OCI-LY3 (cell line): ENCODE results near the gene ESR1.
"Not testable (repeated sequence)": the region's sequence is repeated elsewhere in the genome, so short reads cannot be mapped to it uniquely, and the experiment has no call there.

ENCODE experiments used
- H2AFZ ChIP-seq: fragments of 200-600, 300-600 bp; shearing (Covaris generic); 2 replicates; pipeline ENCODE4 v1.6.0; 2014; ENCODE audit warnings: antibody characterized with exemption, low read depth, low read length
- H3K27ac ChIP-seq: fragments of 200-600, 300-600 bp; sonication (generic); 2 replicates; pipeline ENCODE4 v1.5.1; 2014; ENCODE audit warnings: mild to moderate bottlenecking, low read length, moderate library complexity, mixed read lengths
- H3K27me3 ChIP-seq: fragments of 200-600, 300-600 bp; sonication (generic); 2 replicates; pipeline ENCODE4 v1.6.1; 2014; ENCODE audit warnings: low read depth, low read length, mixed read lengths
- H3K36me3 ChIP-seq: fragments of 200-600, 300-600 bp; sonication (generic); replicated peaks from 2 replicates; pipeline ENCODE3; 2014; ENCODE audit warnings: low read depth, low read length, mixed read lengths
- H3K4me1 ChIP-seq: fragments of 300-600, 200-600 bp; sonication (generic); 2 replicates; pipeline ENCODE4 v1.6.1; 2014; ENCODE audit warnings: low read length, mixed read lengths
- H3K4me2 ChIP-seq: fragments of 200-600, 300-600 bp; sonication (generic); 2 replicates; pipeline ENCODE4 v1.6.1; 2014; ENCODE audit warnings: low read length, mixed read lengths
- H3K4me3 ChIP-seq: fragments of 300-600, 200-600 bp; sonication (generic); 2 replicates; pipeline ENCODE4 v1.5.1; 2014; ENCODE audit warnings: antibody characterized with exemption, mild to moderate bottlenecking, low read length, moderate library complexity
- H3K79me2 ChIP-seq: fragments of 300-600, 200-600 bp; shearing (Covaris generic); 2 replicates; pipeline ENCODE4 v1.6.1; 2014; ENCODE audit warnings: mild to moderate bottlenecking, low read length, mixed read lengths
- H3K9ac ChIP-seq: fragments of 300-600, 200-600 bp; shearing (Covaris generic); 2 replicates; pipeline ENCODE4 v1.6.0; 2014; ENCODE audit warnings: mild to moderate bottlenecking, low read length, moderate library complexity
- H3K9me3 ChIP-seq: fragments of 200-600, 300-600 bp; shearing (Covaris generic); 2 replicates; pipeline ENCODE4 v1.6.1; 2014; ENCODE audit warnings: low read length, mixed read lengths; ENCODE audit not compliant: insufficient read depth
- H4K20me1 ChIP-seq: fragments of 200-600, 300-600 bp; sonication (generic); 2 replicates; pipeline ENCODE4 v1.6.1; 2016; ENCODE audit warnings: low read length, mixed read lengths; ENCODE audit not compliant: insufficient read depth
- EZH2phosphoT487 ChIP-seq: fragments of 200-600 bp; shearing (Covaris generic); IDR thresholded peaks from 2 replicates; pipeline ENCODE4 v1.6.1; 2018; ENCODE audit warnings: antibody characterized with exemption, mixed run types, low read depth
- TF ChIP-seq, protein P1 (sequence below): fragments of 200-600, 300-600 bp; sonication (generic); IDR thresholded peaks from 2 replicates; pipeline ENCODE4 v1.5.1; 2014; ENCODE audit warnings: antibody characterized with exemption, low read length, low read depth

ESR1 gene

DNA sequence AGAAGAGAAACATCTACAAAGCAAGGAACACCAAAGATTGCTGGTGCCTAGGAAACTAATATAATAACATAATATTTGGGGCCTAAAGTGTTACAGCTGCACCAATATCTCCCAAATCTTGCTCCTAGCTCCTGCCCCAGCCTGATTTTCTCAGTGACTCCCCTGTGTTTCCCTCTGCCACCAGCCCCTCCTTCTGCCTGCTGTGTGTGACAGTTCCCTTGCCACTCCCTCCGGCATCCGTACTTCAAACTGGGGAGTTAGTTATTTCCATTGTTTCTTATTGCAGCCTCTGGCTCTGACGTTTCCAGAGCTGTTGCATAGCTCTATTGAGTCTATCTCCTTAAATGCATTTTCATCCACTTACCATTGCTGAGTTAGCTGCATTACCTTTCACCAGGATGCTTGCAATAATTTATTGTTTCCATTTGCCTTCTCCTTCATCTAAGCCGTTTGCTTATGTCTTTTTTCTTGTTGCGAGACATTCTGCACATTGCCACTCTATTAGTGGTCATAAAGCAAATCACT, 43.1 kb downstream of the ESR1 start:
- H3K79me2 ChIP-seq: no peaks in the 10 kb centered on the region
- H3K27ac ChIP-seq: no peak overlapping the region
- H3K4me1 ChIP-seq: no peaks in the 10 kb centered on the region
- H3K4me2 ChIP-seq: no peak overlapping the region
- H2AFZ ChIP-seq: no peak overlapping the region
- no peak overlapping the region for H3K4me3 ChIP-seq
- no peaks in the 10 kb centered on the region for H3K9me3 ChIP-seq
- no peaks in the 10 kb centered on the region for H4K20me1 ChIP-seq
- no peaks in the 10 kb centered on the region for H3K36me3 ChIP-seq
- H3K9ac ChIP-seq: no peak overlapping the region
- H3K27me3 ChIP-seq: no peaks in the 10 kb centered on the region
- no peak for TF ChIP-seq EZH2phosphoT487
- TF ChIP-seq, protein P1, sequence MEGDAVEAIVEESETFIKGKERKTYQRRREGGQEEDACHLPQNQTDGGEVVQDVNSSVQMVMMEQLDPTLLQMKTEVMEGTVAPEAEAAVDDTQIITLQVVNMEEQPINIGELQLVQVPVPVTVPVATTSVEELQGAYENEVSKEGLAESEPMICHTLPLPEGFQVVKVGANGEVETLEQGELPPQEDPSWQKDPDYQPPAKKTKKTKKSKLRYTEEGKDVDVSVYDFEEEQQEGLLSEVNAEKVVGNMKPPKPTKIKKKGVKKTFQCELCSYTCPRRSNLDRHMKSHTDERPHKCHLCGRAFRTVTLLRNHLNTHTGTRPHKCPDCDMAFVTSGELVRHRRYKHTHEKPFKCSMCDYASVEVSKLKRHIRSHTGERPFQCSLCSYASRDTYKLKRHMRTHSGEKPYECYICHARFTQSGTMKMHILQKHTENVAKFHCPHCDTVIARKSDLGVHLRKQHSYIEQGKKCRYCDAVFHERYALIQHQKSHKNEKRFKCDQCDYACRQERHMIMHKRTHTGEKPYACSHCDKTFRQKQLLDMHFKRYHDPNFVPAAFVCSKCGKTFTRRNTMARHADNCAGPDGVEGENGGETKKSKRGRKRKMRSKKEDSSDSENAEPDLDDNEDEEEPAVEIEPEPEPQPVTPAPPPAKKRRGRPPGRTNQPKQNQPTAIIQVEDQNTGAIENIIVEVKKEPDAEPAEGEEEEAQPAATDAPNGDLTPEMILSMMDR: no peak

DNA sequence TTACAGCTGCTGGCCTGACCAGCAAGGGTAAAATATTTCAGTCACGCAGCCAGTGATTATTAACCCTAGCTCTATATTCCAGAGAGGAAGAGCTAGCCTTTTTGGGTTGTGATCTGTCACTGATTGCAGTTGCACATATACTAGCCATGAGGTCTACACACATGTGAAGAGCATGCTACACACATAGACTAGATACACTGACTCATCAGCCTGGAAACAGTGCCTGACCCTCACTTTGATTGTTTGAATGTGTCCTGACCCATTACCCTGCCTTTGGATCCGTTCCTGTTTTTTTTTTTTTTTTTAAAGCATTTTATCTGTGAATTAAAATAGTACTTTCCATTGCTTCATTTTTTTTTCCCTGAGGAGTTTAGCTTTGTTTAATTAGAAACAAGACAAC, 50.8 kb downstream of the ESR1 start:
- Histone ChIP-seq H3K36me3 (no peaks in the 10 kb centered on the region), H3K4me3 (no peak overlapping the region), H3K79me2 (no peaks in the 10 kb centered on the region), H3K4me2 (no peak overlapping the region), H4K20me1 (no peaks in the 10 kb centered on the region), H2AFZ (no peak overlapping the region), H3K27me3 (no peaks in the 10 kb centered on the region), H3K9me3 (no peaks in the 10 kb centered on the region), H3K27ac (no peak overlapping the region), H3K4me1 (no peaks in the 10 kb centered on the region), H3K9ac (no peak overlapping the region)
- TF ChIP-seq, protein P1: no peak
- TF ChIP-seq EZH2phosphoT487: no peak

DNA sequence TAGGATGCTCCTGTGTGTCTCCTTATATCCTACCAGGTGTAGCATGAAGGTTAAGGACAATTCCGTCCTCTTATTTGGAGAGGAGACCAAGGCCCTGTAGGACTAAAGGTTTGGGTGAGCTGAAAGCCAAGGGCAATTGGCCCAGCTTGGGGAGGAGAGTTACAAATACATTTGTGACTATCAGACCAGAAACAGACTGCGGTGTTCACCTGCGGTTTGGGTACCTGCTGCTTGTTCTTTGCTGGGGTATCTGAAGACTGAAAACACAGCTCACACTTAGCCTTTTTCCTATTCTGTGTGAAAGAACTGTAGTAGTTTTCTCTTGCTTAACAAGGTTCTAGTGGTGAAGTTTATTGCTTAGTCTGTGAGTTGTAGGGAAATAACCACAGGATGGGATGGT, 55.0 kb downstream of the ESR1 start:
- no peak overlapping the region for H3K9ac ChIP-seq
- H3K36me3 ChIP-seq: no peaks in the 10 kb centered on the region
- H3K9me3 ChIP-seq: no peaks in the 10 kb centered on the region
- H3K4me2 ChIP-seq: no peak overlapping the region
- no peaks in the 10 kb centered on the region for H3K79me2 ChIP-seq
- no peaks in the 10 kb centered on the region for H3K4me1 ChIP-seq
- H2AFZ ChIP-seq: no peak overlapping the region
- no peaks in the 10 kb centered on the region for H3K27me3 ChIP-seq
- no peak overlapping the region for H3K27ac ChIP-seq
- TF ChIP-seq, protein P1: no peak
- no peak for TF ChIP-seq EZH2phosphoT487
- no peak overlapping the region for H3K4me3 ChIP-seq
- H4K20me1 ChIP-seq: no peaks in the 10 kb centered on the region

DNA sequence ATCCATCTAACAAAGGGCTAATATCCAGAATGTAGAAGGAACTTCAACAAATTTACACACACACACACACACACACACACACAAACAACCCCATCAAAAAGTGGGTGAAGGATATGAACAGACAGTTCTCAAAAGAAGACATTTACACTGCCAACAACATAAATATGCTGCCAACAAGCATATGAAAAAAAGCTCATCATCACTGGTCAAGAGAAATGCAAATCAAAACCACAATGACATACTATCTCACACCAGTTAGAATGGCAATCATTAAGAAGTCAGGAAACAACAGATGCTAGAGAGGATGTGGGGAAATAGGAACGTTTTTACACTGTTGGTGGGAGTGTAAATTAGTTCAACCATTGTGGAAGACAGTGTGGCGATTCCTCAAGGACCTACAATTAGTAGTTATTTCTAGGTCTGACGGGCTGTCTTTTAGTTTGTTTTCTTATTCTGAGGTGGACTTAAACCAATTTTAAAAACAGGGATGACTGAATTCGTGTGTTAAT, 59.9 kb downstream of the ESR1 start:
- H3K4me1 ChIP-seq, H3K79me2 ChIP-seq, H3K9ac ChIP-seq, H3K27ac ChIP-seq, H3K27me3 ChIP-seq, H4K20me1 ChIP-seq, H2AFZ ChIP-seq, H3K4me3 ChIP-seq, H3K9me3 ChIP-seq, H3K36me3 ChIP-seq, H3K4me2 ChIP-seq: not testable (repeated sequence)

DNA sequence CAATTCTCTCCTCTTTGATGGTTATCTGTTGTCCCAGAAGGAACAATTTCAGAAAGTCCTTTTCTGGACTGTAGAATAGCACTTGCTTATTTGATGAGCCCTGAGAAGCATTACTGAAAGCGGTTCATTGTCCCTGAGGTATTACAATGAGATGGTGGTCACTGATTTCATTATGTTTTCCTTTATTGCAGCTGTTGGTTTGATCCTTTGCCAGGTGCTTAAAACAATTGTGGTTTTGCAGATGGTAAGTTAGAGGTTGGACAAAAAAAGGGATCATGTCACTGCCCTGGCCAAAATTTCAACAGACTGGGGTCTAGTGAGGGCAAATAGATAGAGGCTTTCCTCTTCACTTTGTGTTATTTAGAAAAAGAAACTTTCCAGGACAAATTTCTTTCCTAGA, 61.9 kb downstream of the ESR1 start:
- no peaks in the 10 kb centered on the region for H3K79me2 ChIP-seq
- H3K9ac ChIP-seq: no peak overlapping the region
- no peak overlapping the region for H2AFZ ChIP-seq
- H3K9me3 ChIP-seq: no peaks in the 10 kb centered on the region
- no peak overlapping the region for H3K4me2 ChIP-seq
- H3K36me3 ChIP-seq: no peaks in the 10 kb centered on the region
- no peak overlapping the region for H3K4me3 ChIP-seq
- H3K4me1 ChIP-seq: no peaks in the 10 kb centered on the region
- H3K27ac ChIP-seq: no peak overlapping the region
- H4K20me1 ChIP-seq: no peaks in the 10 kb centered on the region
- no peak for TF ChIP-seq EZH2phosphoT487
- no peaks in the 10 kb centered on the region for H3K27me3 ChIP-seq
